Endothelial cell of umbilical vein (primary cell): ENCODE results near the gene SAMD4B.

Experiments used
- CTCF ChIP-seq, 2 donors: IDR thresholded peaks; 1 replicate in 1 of 2; 2 replicates in 1 of 2; pipeline ENCODE4 v1.5.1; 2011; ENCODE audit warnings: low read length in 2 of 2, mild to moderate bottlenecking in 2 of 2, moderate library complexity in 2 of 2, control low read depth in 1 of 2, inconsistent platforms in 1 of 2, low read depth in 1 of 2; ENCODE audit not compliant: insufficient read depth in 1 of 2; ENCODE audit errors: extremely low read depth in 1 of 2
- MAX ChIP-seq: IDR thresholded peaks from 2 replicates; pipeline ENCODE4 v1.6.1; 2011; ENCODE audit not compliant: insufficient read depth, insufficient read length
- POLR2AphosphoS5 ChIP-seq: IDR thresholded peaks from 2 replicates; pipeline ENCODE4 v1.6.1; 2012; ENCODE audit warnings: low read depth, mild to moderate bottlenecking, control low read depth, low read length, moderate library complexity; ENCODE audit not compliant: insufficient read depth

GRCh38 chr19:39341719-39342604, at the start of gene SAMD4B:
- TF ChIP-seq CTCF (IDR thresholded peaks at IDR 0.05; ENCODE audit: extremely low read depth in 1 of 2, insufficient read depth in 1 of 2, low read depth in 1 of 2, low read length in 2 of 2) (peak; percentile 53 to 84), POLR2AphosphoS5 (peak; percentile 87), MAX (peak; percentile 31)
